Spleen (tissue), 7 donors: ENCODE data around the gene ST6GALNAC1.

ENCODE experiments used
- CTCF ChIP-seq, 11 experiments: fragments of 200-600 bp in 7 of 11; fragments of 450-650 bp in 4 of 11; sonication (generic) in 4 of 11; IDR thresholded peaks in 8 of 11; conservative IDR thresholded peaks in 3 of 11; 1 replicate in 7 of 11; 2 replicates in 4 of 11; pipeline versions ENCODE4 v1.4.0 to v1.8.0; 2016 to 2021; ENCODE audit warnings: antibody characterized with exemption in 11 of 11, inconsistent platforms in 4 of 11, mild to moderate bottlenecking in 1 of 11
- POLR2AphosphoS5 ChIP-seq, 3 donors: sonication (generic); formaldehyde crosslinking; IDR thresholded peaks; one replicate each; pipeline ENCODE4 v1.5.1; 2017; ENCODE audit warnings: antibody characterized with exemption in 3 of 3
- donor health status: DM: no; HTN: no; CAD: no; lungs with moderate emphysema.
- donor health status: DM: no; HTN: no; CAD: no.
- donor health status: DM: no; HTN: no; CAD: no.

- no peak for TF ChIP-seq CTCF (IDR thresholded peaks at IDR 0.05 in 8 of 11, conservative IDR thresholded peaks at IDR 0.05 in 3 of 11)
- TF ChIP-seq POLR2AphosphoS5 (IDR thresholded peaks at IDR 0.05), result no peak
Measured at GRCh38 chr17:76582660-76583059, 60.9 kb downstream of the ST6GALNAC1 start.
